D721Med (cell line): ENCODE data around the gene SEMA3E.

Experiments
- DNase-seq: peaks from one replicate; pipeline ENCODE4 v3.0.0; 2011; ENCODE audit warnings: low spot score; ENCODE audit not compliant: insufficient read length
- FAIRE-seq: peaks from 2 replicates; lab custom pipeline; 2011; peaks lifted over from hg19 to GRCh38; lab: Jason Lieb, UNC
- CTCF ChIP-seq: IDR thresholded peaks from 2 replicates; pipeline ENCODE4 v1.5.1; 2012; ENCODE audit warnings: mild to moderate bottlenecking, control low read depth; ENCODE audit not compliant: insufficient read depth; ENCODE audit errors: missing control alignments

The SEMA3E gene

GRCh38 chr7:83487801-83488200 lies 161.1 kb downstream of the SEMA3E start:
- FAIRE-seq: no peak
- DNase-seq: no peak
- no peak for TF ChIP-seq CTCF

- TF ChIP-seq CTCF: no peak
- no peak for DNase-seq
- no peak for FAIRE-seq
Observed at GRCh38 chr7:83486957-83487356, 162.0 kb downstream of the SEMA3E start.

GRCh38 chr7:83486536-83486935 lies 162.4 kb downstream of the SEMA3E start:
- no peak for TF ChIP-seq CTCF
- no peak for FAIRE-seq
- no peak for DNase-seq

GRCh38 chr7:83484826-83485225 lies 164.1 kb downstream of the SEMA3E start:
- FAIRE-seq (no peak), DNase-seq (no peak)
- TF ChIP-seq CTCF: no peak

- DNase-seq (no peak), FAIRE-seq (no peak)
- TF ChIP-seq CTCF: no peak
Observed at GRCh38 chr7:83484266-83484665, 164.7 kb downstream of the SEMA3E start.

GRCh38 chr7:83478616-83479015 lies 170.3 kb downstream of the SEMA3E start:
- DNase-seq (no peak), FAIRE-seq (no peak)
- TF ChIP-seq CTCF: no peak

- TF ChIP-seq CTCF: no peak
- no peak for FAIRE-seq
- DNase-seq: no peak
Observed at GRCh38 chr7:83476511-83477050, 172.4 kb downstream of the SEMA3E start.
